Measurements from ENCODE around the gene APEX1. TPM values are rescaled to one million over a fixed set of nuclear protein-coding genes. Genes with fewer than 3 reads are reported as not detected.

Gene APEX1
- total and polyA plus RNA-seq, 2 of the 8 experiments (the other 6 are each of a cell fraction or from before 2014, with no cell fraction given), result 384 to 700 TPM

- TF ChIP-seq TCF12 (IDR thresholded peaks at IDR 0.05; ENCODE audit: low read depth, low read length) (no peak), SP1 (IDR thresholded peaks at IDR 0.05; ENCODE audit: low read depth, low read length) (no peak), CHD7 (IDR thresholded peaks at IDR 0.05; ENCODE audit: insufficient replicate concordance, low read length) (no peak), ATF3 (IDR thresholded peaks at IDR 0.05; ENCODE audit: insufficient read depth, low read depth, low read length) (no peak), ZNF274 (IDR thresholded peaks at IDR 0.05; ENCODE audit: borderline replicate concordance, extremely low read depth, low read length) (no peak), SIRT6 (IDR thresholded peaks at IDR 0.05; ENCODE audit: low read length) (no peak), TEAD4 (IDR thresholded peaks at IDR 0.05; ENCODE audit: low read depth, low read length) (no peak), JUN (IDR thresholded peaks at IDR 0.05; ENCODE audit: low read depth, low read length) (no peak), MAX (IDR thresholded peaks at IDR 0.05) (no peak), BACH1 (IDR thresholded peaks at IDR 0.05; ENCODE audit: low read length) (no peak)
Observed at GRCh38 chr14:20486684-20487395, 31.8 kb downstream of the APEX1 start (continued).
